Left hindlimb (tissue), 1 donor: Measurements from ENCODE around the gene CAPN2.
A peak's percentile ranks its signal among the peaks of the same experiment; 100 is the strongest.

Source experiments
- DNase-seq: peaks from one replicate; pipeline ENCODE4 v3.0.0-alpha.2; 2018

CAPN2 gene

DNA sequence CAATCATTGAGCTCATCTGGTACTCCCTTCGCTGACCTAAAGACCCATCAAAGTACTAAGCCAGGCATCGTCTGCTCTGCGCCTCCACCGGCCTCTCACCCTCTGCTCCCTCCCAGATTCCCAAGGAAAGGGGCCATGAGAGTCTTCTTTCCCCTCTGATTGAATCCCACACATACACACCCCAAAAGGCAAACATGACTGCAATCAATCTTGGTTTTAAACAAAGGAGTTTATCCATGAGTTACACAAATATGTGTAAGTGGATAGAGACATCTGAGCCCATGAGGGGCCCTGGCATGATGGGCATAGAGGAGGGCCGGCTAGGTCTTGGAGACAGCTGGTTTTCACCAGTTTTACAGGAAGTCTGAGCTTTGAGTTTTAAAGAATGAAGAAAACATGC, 50.9 kb downstream of the CAPN2 start:
- no peak for DNase-seq

DNA sequence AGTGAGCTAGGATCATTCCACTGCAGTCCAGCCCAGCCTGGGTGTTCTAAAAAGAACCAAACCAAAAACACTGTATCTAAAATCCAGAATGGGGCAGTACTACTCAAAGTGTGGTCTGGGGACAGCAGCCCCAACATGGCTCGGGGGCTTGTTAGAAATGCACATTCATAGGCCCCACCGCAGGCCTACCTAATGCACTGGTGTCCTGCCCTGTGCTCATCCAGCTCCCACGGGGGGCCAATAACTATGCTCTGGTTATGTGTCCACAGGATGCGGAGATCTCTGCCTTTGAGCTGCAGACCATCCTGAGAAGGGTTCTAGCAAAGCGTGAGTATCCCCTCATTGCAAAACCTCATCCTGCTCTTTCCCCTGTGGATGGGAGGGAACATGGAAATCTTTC, 51.5 kb downstream of the CAPN2 start:
- no peak for DNase-seq

DNA sequence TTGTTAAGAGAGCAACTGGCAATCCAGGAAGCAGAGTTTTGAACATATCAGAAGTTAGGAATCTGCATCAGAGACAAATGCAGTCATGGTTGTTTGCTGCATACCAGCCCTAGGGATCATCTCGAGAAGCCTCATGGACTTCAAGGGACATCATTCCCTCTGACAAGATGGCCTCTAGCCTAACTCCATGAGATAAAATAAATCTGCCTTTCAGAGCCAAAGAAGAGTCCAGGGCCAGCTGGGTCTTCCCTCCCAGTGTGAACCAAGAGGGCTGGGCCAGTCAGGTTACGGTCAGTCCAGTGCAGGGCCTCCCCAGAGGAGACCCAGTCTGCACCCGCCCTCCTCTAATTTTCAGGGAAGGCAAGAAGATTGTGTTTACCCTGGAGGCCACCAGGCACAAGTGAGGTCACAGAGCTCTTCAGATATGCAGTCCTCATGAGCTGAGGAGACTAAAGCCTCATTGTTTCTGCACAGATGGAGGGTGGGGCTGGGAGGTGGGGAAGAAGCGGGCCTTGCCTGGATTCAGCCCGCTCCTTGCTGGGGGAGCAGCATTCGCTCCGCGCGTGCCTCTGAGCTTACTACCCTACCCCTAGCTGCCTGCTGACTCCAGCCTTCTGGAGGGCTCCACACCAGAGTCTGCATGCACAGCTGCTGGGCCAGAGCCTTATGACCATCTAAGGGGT, 52.8 kb downstream of the CAPN2 start:
- DNase-seq: no peak

DNA sequence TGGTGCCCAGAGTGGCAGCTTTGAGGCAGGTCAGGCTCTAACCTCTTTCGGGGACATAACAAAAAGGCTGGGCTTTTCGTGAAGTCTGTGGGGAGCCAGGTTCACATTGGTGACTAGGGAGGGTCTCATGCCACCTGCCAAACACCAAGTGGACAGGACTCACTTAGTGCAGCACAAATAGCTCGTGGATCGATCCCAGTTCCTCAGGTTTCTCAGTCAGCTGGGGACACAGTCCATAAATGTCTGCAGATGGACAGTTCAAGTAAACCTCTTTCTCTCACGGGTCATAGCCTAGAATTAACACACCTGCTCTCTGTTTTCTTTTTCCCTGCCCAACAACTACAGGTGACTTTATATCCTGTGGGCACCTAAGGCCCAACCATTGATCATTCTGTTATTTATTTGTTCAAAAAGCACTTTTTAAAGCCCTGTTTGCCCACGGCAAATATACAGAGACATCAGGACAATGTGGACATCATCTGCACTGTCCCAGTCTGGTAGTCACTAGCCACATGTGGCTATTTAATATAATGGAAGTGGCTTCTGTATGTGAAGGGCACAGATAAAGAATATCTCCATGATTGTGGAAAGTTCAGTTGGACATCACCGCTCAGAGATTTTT, 53.5 kb downstream of the CAPN2 start:
- DNase-seq: no peak

DNA sequence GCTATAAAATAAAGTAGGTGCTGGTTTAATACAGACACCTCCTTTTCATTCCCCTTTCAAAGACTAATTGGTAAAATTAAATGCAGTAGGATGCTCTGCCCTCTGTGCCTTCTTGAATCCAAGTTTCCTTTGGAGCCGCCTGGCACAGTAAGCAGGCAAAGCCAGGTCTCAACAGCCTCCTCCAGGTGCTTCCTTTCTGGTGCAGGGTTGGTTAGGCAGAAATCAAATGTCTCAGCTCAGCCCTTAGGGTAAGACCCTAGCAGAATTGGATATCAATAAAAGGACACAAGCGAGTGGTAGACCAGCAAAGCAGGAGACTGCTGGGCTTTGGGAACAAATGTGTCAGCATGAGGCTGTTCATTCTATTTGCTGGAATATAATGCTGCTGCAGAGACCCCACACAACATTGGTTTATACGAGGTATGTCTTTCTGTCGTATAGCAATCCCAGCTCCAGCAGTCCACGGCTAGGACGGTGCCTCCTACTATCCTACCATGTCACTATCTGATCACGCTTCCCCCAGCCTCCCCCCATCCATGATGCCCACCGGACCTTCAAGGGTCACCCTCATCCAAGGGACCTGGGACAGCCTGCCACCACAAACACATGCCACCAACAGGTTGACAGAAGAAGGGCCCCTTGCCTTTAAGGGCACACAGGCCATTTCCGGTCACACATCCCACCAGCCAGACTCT, 58.4 kb downstream of the CAPN2 start:
- no peak for DNase-seq

DNA sequence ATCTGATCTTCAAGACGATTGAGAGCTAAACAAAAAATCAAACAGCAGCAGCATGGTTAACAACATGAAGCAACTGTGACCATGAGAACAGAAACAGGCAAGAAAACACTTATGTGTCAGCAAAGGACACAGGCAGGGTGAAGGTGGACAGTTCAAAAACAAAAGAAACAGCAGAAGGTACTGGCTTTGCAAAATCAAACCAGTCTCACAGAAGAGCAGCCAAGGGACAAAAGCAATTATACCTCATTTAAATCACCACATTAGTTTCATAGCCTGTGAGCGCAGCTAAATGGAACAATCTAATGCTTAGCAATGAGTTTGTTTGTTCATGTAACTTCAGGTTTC, 59.1 kb downstream of the CAPN2 start:
- no peak for DNase-seq

DNA sequence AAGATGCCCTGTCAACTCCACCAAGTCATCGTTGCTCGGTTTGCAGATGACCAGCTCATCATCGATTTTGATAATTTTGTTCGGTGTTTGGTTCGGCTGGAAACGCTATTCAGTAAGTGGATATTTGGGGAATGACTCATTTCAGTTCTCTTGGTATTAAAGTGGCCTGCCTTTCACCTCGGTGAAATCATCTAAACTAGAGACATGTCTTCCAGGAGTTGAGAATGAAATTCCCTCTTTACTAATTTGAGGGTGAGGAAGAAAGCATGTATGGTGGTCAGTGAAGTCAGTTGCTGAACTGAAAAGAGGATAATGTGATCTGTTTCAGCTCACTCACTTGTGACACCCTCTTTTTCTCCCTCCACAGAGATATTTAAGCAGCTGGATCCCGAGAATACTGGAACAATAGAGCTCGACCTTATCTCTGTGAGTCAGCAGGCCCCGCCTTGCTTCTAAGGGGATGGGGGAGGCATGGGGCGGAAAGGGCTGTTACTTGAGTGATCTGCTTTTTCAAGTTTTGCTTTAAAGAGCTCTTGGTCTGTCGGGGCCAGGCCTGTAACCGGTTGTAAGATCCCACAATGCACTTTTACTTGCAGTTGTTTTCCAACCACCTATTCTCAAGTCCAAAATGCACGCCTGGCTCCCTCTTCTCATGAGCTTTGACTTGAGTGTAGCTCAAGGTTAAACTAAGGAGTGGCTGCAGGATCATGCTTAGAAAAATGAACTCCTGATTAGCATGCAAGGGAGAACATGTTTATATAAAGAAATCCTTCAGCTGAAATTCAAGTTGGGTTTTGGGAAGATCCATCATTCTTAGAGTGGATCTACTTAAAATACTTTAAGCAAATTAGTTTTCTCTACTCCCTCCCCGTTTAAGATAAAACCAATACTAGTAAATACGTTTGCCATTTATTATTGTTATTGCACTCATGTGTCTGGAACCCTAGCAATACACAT, 59.8 kb downstream of the CAPN2 start:
- DNase-seq: peak; percentile 46

DNA sequence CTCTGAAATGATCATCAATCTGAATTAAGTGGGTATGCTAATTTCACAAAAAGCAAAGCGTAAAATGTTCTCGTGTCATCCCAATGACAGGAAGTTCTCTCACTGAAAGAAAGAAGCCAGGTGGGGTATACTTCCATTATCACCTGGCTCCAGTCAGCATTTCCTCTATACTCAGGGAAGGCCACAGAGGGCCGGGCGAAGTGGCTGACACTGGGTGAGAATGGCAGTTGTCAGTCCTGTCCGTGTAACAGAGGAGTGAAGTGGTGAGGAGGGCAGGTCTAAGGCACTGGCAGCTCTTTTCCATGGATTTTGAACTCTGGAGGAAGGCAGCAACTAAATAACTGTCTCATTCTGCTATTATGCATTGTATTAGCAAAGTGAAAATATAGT, 60.4 kb downstream of the CAPN2 start:
- DNase-seq: no peak

DNA sequence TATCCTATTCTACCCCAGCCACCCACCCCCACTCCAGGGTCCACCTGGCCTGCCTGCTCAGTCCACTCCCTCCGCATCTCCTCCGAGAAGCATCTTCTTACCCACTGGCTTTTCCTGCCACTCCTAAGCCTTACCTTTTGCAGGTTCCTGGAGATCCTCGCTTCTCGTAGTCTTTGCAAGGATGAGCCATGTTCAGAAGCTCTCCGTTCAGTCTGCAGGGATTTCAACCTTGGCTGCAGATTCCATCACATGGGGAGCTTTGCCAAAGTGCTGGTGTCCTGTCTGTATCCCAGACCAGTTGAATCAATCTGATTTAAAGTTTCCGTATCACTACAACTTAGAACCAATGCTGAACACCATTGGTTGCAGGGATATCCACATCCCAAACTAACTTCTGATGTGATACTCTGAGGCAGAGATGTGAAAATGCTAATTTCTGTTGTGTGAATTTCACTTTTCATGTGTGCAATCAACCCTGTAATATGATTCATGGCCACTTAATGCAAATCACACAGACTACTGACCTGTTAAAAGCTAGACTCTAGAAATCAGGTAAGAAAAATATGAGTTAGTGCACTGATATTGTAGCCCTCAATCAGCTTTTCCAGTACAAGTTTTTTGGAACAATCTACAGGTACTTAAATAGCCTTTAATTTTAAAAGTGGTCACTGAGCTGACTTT, 61.9 kb downstream of the CAPN2 start:
- DNase-seq: no peak

DNA sequence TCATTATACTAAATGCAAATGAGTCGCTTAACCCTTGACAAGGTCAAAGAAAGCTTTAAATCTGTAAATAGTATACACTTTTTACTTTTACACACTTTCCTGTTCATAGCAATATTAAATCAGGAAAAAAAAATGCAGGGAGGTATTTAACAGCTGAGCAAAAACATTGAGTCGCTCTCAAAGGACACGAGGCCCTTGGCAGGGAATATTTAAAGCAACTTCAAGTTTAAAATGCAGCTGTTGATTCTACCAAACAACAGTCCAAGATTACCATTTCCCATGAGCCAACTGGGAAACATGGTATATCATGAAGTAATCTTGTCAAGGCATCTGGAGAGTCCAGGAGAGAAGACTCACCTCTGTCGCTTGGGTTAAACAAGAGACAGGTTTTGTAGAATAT, 62.7 kb downstream of the CAPN2 start:
- no peak for DNase-seq

DNA sequence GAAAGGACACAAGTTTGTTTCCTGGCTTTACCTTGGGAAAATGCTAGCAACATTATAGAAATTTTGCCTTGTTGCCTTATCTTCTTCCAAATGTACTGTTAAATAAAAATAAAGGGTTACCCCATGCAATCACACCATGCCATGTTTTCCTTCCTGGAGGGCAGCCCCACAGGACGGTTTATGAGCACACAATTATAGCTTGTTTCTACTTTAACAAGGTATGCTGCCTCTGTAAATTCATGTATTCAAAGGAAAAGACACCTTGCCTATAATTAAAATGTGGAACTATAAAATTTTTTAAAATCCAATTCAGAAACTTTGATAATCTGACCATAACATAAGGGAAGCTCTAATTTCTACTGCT, 63.4 kb downstream of the CAPN2 start:
- DNase-seq: no peak

DNA sequence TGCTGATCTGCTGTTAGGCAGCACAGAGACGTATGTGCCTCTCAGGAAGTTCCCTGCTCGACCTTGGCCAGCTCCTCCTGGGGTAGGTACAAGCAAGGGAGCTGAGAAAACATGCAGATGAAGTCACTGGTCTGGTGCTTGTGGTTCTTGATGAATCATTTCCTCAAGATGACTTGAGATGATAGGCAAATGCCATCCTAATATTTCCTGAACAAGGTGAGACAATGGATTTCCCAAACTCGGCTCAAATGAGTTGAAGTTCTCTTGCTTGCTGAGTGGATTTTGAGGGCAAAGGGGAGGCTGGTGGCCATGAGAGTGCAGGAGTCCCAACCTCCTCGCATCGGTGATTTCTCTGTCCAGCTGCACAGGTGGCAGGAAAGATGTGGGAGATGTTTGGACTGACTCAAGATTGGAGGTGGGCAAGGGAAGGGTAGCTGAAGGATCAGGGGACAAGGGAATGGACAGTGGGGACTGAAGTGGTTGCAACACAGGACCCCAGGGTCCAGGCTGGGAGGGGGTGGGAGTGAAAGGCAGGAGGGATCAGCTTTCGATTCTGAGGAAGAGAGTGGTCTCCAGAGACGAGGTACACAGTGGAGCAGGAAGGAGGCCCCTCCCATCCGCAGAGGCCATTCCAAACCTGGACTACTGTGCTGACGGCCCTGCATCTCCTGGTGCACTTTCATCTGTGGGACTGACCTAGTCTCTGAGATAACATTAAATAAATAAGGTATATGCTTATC, 63.9 kb downstream of the CAPN2 start:
- no peak for DNase-seq

DNA sequence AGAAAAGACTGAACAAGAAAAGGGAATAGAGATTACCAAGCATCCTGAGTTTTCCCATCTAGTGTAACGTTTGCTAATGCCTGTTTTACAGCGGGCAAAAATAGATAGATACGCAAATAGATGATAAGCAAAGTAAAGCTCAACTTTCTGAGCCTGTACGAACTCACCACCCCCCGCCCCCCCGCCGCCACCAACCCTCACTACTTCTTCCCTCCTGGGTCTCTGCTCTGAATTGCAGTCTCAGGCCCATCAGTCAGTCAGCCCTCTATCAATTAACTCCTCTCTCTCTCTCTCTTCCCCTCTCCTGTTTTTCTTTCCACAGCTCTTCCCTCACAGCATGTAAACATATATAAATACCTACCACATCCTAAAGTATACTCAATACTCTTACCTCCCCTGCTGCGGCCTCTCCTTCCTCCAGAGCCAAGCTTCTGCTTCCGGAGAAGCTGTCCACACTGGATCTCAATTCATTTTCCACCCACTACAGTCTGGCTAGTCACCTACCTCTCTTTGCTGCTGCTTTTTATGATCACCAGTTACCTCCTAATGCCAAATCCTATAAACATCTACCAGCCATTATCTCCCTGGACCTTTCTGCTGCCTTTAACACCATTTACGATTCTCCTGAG, 64.6 kb downstream of the CAPN2 start:
- DNase-seq: no peak

DNA sequence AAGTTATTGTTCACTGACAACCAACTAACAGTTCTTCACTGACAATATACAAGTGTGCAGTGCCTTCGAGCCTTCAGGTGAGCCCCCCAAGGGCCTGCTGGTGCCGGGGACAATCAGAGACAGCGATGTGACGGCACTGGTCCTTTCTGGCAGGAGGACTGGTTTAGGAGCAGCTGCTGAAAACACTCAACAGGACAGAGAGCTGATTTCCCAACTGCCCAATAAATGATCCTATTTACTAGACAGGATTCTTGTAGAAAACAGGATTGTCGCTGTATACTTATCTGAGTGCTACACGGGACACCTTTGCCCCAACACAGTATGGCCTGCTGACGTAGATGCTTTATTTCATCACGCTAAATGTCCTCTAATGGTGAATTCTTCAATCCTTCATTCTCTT, 68.0 kb downstream of the CAPN2 start:
- DNase-seq: no peak

DNA sequence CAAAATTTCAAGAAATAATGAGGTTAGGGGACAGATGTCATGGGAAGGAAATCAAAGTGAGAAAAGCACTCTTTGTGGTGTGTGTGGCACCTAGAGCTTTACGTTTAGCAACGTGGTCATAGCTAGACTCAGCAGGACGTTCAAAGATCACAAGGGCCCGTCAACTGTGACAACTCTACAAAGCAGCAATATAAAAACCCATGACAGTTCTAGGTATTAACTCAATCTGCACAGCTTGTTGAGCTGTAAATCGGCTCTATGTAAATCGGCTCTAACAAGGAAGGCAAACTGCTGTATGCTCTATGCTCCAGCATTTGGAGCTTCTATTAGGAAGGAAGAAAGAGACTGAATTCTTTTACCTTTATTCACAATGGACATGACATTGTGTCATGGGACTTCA, 68.6 kb downstream of the CAPN2 start:
- no peak for DNase-seq

DNA sequence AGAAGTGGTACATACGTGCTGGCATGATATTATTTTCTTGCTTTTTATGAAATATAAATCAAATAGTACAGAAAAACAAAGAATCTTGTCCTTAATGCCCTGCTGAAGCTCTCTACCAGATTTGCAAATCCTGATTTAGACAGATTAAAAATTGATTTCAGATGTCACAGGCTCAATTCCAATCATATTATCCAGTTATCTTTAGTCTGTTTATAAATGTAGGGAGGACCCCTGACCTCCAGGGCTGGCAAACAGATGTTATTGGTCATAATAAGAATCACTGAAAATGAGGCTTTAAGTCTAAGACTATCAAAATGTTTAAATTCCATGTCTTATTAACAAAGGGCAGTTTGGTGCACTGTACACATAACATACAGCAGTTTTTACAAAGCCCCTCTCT, 71.3 kb downstream of the CAPN2 start:
- no peak for DNase-seq

DNA sequence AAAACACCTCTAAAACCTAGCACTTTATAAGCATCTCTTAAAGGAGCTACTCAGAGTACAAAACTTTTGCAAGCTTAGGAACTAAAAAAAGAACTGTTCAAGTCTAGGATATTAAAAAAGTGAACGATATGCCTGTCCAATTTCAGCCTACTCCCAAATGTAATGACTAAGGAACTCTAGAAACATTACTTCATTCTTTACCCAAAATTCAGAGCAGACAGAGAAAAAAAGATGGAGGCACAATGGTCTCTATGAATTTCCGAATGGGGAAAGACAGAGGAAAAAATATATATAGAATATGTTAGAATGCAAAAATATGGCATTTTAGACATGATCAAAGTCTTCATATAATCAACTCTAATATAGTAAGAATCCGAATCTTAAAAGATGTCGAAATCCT, 72.2 kb downstream of the CAPN2 start:
- DNase-seq: no peak

DNA sequence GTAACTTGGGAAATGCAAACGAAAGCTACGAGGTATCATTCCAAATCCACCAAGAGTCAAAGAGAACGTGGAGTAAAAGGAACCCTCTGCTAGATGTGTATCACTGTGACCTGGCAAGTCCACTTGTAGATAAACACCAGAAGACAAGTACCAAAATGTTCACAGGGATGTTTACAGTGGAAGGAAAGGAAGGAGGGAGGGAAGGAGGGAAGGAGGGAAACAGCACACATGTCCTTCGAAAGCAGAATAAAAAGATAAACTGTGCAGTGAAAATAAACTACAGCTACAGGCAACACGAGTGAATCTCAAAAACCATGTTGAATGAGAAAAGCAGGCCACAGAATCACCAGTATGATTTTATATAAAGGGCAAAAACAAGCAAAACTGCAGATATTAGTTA, 73.5 kb downstream of the CAPN2 start:
- DNase-seq: no peak

DNA sequence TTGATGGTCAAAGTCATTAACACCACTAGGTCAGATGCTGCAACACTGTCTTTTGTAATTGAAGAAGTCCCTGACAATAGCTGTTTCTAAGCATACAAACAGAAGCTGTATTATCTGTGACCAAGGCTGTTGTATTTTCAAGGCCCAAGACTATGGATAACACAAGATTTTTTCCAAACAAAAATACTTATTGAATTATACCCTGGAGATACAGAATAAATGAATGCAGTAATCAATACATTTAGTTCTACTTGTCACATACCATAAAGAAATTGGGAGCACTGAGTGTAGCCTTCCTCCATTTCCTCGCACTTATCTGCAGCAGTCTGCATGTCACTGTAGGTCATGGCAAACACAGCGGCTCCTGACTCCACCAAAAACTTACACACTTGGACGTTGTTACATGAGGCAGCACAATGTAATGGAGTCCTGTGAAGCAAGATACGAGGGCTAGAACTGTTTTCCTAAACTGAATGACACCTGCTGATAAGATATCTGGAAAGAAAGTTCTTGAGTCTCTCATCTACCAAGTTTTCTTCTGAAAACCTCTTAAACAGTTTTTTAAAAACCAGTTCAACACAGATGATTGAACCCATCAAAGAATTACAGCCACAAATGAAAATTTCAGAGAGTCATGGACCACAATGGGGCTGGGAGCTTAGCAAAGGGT, 76.5 kb downstream of the CAPN2 start:
- DNase-seq: no peak

DNA sequence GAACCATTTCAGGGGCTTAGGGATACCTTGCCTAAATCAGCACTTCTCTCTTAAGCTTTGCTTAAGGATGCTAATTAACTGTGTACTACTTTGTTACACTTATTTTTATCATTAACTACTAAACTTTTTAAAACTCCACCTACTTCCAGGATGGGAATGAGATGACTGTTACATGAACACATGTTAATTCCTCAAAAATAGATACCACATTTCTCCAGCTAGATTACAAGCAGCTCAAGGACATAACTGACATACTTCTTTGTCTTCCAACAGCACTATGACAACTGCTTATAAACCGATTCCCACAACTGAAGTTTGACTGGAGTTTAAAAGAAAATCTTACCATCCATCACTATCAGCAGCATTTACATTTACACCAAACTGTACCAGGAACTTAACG, 79.7 kb downstream of the CAPN2 start:
- DNase-seq: no peak

DNA sequence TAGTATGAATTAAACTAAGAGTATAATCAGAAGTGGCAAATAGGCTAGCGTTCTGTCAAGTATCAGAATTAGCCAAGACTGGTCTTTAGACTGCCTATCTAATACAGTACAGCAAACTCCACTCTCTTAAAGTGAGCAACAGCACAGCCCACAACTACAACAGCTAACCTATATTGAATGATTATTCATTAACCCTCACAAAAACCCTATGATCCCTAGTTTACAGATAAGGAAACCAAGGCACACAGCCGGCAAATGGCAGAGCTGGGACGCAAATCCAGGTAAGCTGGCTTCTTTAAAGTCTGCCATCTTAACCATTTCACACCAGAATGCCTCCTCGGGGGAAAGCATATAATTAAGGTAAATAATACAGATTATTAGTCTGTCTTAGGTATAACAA, 81.4 kb downstream of the CAPN2 start:
- DNase-seq: no peak
